ENCODE results near the gene UGT1A8.
"Not testable (repeated sequence)": the region's sequence is repeated elsewhere in the genome, so short reads cannot be mapped to it uniquely, and the experiment has no call there.

Gene UGT1A8

GRCh38 chr2:233699424-233700027 lies 82.1 kb downstream of the UGT1A8 start:
- ATAC-seq (replicated peaks) (no peak), DNase-seq (no peak)
- H3K9me3 Mint-ChIP-seq, result peaks cover 0 to 2% of the 10 kb centered on the region in 2 donors
- peaks cover 4% of the 10 kb centered on the region for H3K36me3 Mint-ChIP-seq (ENCODE audit: insufficient read depth)
- no peak overlapping the region for H3K27ac Mint-ChIP-seq
- no peak overlapping the region for H3K4me3 Mint-ChIP-seq
- no peaks in the 10 kb centered on the region for H3K4me1 Mint-ChIP-seq (ENCODE audit: low read depth in 2 of 2)
- H3K27me3 Mint-ChIP-seq, result peaks cover 30 to 44% of the 10 kb centered on the region in 2 donors

- Mint-ChIP-seq H3K36me3 (ENCODE audit: insufficient read depth) (peaks cover 4% of the 10 kb centered on the region), H3K27me3 (peaks cover 34 to 50% of the 10 kb centered on the region in 2 donors), H3K27ac (no peak overlapping the region)
Observed at GRCh38 chr2:233700028-233700635, 82.7 kb downstream of the UGT1A8 start.

GRCh38 chr2:233700842-233701241 lies 83.4 kb downstream of the UGT1A8 start:
- H3K4me3 Mint-ChIP-seq; DNase-seq; H3K27ac Mint-ChIP-seq; H3K4me1 Mint-ChIP-seq (ENCODE audit: low read depth in 2 of 2); ATAC-seq (replicated peaks); H3K9me3 Mint-ChIP-seq; H3K36me3 Mint-ChIP-seq (ENCODE audit: insufficient read depth): not testable (repeated sequence)
- H3K27me3 Mint-ChIP-seq, result peaks cover 35 to 57% of the 10 kb centered on the region in 2 donors

More at GRCh38 chr2:233700028-233700635, 82.7 kb downstream of the UGT1A8 start:
- no peak overlapping the region for H3K4me3 Mint-ChIP-seq
- H3K9me3 Mint-ChIP-seq, result peaks cover 0 to 2% of the 10 kb centered on the region in 2 donors
- ATAC-seq (replicated peaks) (no peak), DNase-seq (no peak)
- H3K4me1 Mint-ChIP-seq (ENCODE audit: low read depth in 2 of 2), result no peaks in the 10 kb centered on the region

GRCh38 chr2:233702238-233702637 lies 84.8 kb downstream of the UGT1A8 start:
- no peak for ATAC-seq (replicated peaks)
- no peaks in the 10 kb centered on the region for H3K4me1 Mint-ChIP-seq (ENCODE audit: low read depth in 2 of 2)
- no peak overlapping the region for H3K4me3 Mint-ChIP-seq
- peaks cover 0 to 2% of the 10 kb centered on the region in 2 donors for H3K9me3 Mint-ChIP-seq
- no peak for DNase-seq
- no peaks in the 10 kb centered on the region for H3K36me3 Mint-ChIP-seq (ENCODE audit: insufficient read depth)
- H3K27me3 Mint-ChIP-seq, result peaks cover 26 to 61% of the 10 kb centered on the region in 2 donors
- H3K27ac Mint-ChIP-seq, result no peak overlapping the region

- Mint-ChIP-seq H3K4me1 (ENCODE audit: low read depth in 2 of 2) (no peaks in the 10 kb centered on the region), H3K27me3 (peaks cover 49 to 76% of the 10 kb centered on the region in 2 donors), H3K9me3 (peaks cover 0 to 2% of the 10 kb centered on the region in 2 donors), H3K4me3 (no peak overlapping the region), H3K27ac (no peak overlapping the region), H3K36me3 (ENCODE audit: insufficient read depth) (no peaks in the 10 kb centered on the region)
- no peak for ATAC-seq (replicated peaks)
- no peak for DNase-seq
Observed at GRCh38 chr2:233705911-233706506, 88.6 kb downstream of the UGT1A8 start.

- no peak overlapping the region for H3K4me3 Mint-ChIP-seq
- peaks cover 0 to 2% of the 10 kb centered on the region in 2 donors for H3K9me3 Mint-ChIP-seq
- H3K36me3 Mint-ChIP-seq (ENCODE audit: insufficient read depth), result no peaks in the 10 kb centered on the region
- peaks cover 56 to 76% of the 10 kb centered on the region in 2 donors for H3K27me3 Mint-ChIP-seq
- no peaks in the 10 kb centered on the region for H3K4me1 Mint-ChIP-seq (ENCODE audit: low read depth in 2 of 2)
- no peak overlapping the region for H3K27ac Mint-ChIP-seq
- no peak for DNase-seq
- ATAC-seq (replicated peaks), result no peak
Observed at GRCh38 chr2:233706720-233707119, 89.3 kb downstream of the UGT1A8 start.

GRCh38 chr2:233707940-233708644 lies 90.7 kb downstream of the UGT1A8 start:
- Mint-ChIP-seq H3K4me3 (no peak overlapping the region), H3K4me1 (ENCODE audit: low read depth in 2 of 2) (no peaks in the 10 kb centered on the region), H3K27me3 (peaks cover 70 to 74% of the 10 kb centered on the region in 2 donors), H3K36me3 (ENCODE audit: insufficient read depth) (no peaks in the 10 kb centered on the region), H3K27ac (no peak overlapping the region), H3K9me3 (peaks cover 0 to 2% of the 10 kb centered on the region in 2 donors)
- ATAC-seq (replicated peaks) (no peak), DNase-seq (no peak)

GRCh38 chr2:233708942-233709341 lies 91.5 kb downstream of the UGT1A8 start:
- H3K27ac Mint-ChIP-seq, result no peak overlapping the region
- no peak overlapping the region for H3K4me3 Mint-ChIP-seq
- no peak for DNase-seq
- H3K27me3 Mint-ChIP-seq, result peaks cover 75 to 79% of the 10 kb centered on the region in 2 donors
- H3K36me3 Mint-ChIP-seq (ENCODE audit: insufficient read depth), result peaks cover 3% of the 10 kb centered on the region
- ATAC-seq (replicated peaks), result no peak
- H3K4me1 Mint-ChIP-seq (ENCODE audit: low read depth in 2 of 2), result no peaks in the 10 kb centered on the region
- peaks cover 0 to 2% of the 10 kb centered on the region in 2 donors for H3K9me3 Mint-ChIP-seq

- DNase-seq, result peak; percentile 48 to 64 (median 63)
- peak; percentile 46 for ATAC-seq (replicated peaks)
- Mint-ChIP-seq H3K27me3 (peaks cover 67 to 90% of the 10 kb centered on the region in 2 donors), H3K36me3 (ENCODE audit: insufficient read depth) (peaks cover 3% of the 10 kb centered on the region), H3K27ac (no peak overlapping the region), H3K9me3 (no peaks in the 10 kb centered on the region), H3K4me3 (no peak overlapping the region), H3K4me1 (ENCODE audit: low read depth in 2 of 2) (no peaks in the 10 kb centered on the region)
Observed at GRCh38 chr2:233711312-233712008, 94.0 kb downstream of the UGT1A8 start.

- no peak within 1 kb of the TSS for H3K27ac Mint-ChIP-seq
- no peaks in the 10 kb centered on the region for H3K4me1 Mint-ChIP-seq (ENCODE audit: low read depth in 2 of 2)
- H3K36me3 Mint-ChIP-seq (ENCODE audit: insufficient read depth), result peaks cover 3% of the 10 kb centered on the region
- ATAC-seq (replicated peaks) (no peak), DNase-seq (no peak)
- peaks cover 68 to 93% of the 10 kb centered on the region in 2 donors for H3K27me3 Mint-ChIP-seq
- H3K4me3 Mint-ChIP-seq, result no peak within 1 kb of the TSS
- H3K9me3 Mint-ChIP-seq, result no peaks in the 10 kb centered on the region
Observed at GRCh38 chr2:233712611-233713261, 95.3 kb downstream of the UGT1A8 start, which contains the start of gene UGT1A5. Gene UGT1A5, plus strand, starts transcription at chr2:233712907. Its CDS starts 85 bp downstream, at chr2:233712992.

- H3K4me3 Mint-ChIP-seq, result no peak overlapping the region
- no peaks in the 10 kb centered on the region for H3K4me1 Mint-ChIP-seq (ENCODE audit: low read depth in 2 of 2)
- H3K27ac Mint-ChIP-seq, result no peak overlapping the region
- peaks cover 68 to 93% of the 10 kb centered on the region in 2 donors for H3K27me3 Mint-ChIP-seq
- DNase-seq, result no peak
- H3K9me3 Mint-ChIP-seq, result no peaks in the 10 kb centered on the region
- H3K36me3 Mint-ChIP-seq (ENCODE audit: insufficient read depth), result peaks cover 3% of the 10 kb centered on the region
- ATAC-seq (replicated peaks), result no peak
Observed at GRCh38 chr2:233713262-233713615, 95.8 kb downstream of the UGT1A8 start.

- Mint-ChIP-seq H3K27me3 (peaks cover 70 to 93% of the 10 kb centered on the region in 2 donors), H3K9me3 (no peaks in the 10 kb centered on the region), H3K4me1 (ENCODE audit: low read depth in 2 of 2) (no peaks in the 10 kb centered on the region), H3K27ac (no peak overlapping the region), H3K36me3 (ENCODE audit: insufficient read depth) (peaks cover 3% of the 10 kb centered on the region), H3K4me3 (no peak overlapping the region)
- ATAC-seq (replicated peaks), result no peak
- DNase-seq, result no peak
Observed at GRCh38 chr2:233714121-233714520, 96.7 kb downstream of the UGT1A8 start.

GRCh38 chr2:233718552-233718951 lies 101.1 kb downstream of the UGT1A8 start, which contains the start of gene UGT1A4:
Gene UGT1A4, plus strand, starts transcription at chr2:233718736. Its CDS starts 85 bp downstream, at chr2:233718821.
- Mint-ChIP-seq H3K27me3 (peaks cover 47 to 76% of the 10 kb centered on the region in 2 donors), H3K27ac (no peak within 1 kb of the TSS), H3K36me3 (ENCODE audit: insufficient read depth) (peaks cover 2% of the 10 kb centered on the region), H3K4me3 (no peak within 1 kb of the TSS), H3K9me3 (no peaks in the 10 kb centered on the region), H3K4me1 (ENCODE audit: low read depth in 2 of 2) (no peaks in the 10 kb centered on the region)
- ATAC-seq (replicated peaks) (no peak), DNase-seq (no peak)
